Mesothelial cell of epicardium (in vitro differentiated cells): Measurements from ENCODE around the gene CROCC2. TPM values are rescaled to one million over a fixed set of nuclear protein-coding genes. Genes with fewer than 3 reads are reported as not detected.

Experiments
- DNase-seq, 2 experiments: peaks; one replicate each; pipeline ENCODE4 v3.0.0; 2021; ENCODE audit warnings: low spot score in 2 of 2; ENCODE audit not compliant: unreplicated experiment in 2 of 2
- H3K27ac Mint-ChIP-seq: 2 replicates; pipeline ENCODE4 v1.8.0; 2021; ENCODE audit warnings: mixed read lengths
- H3K27me3 Mint-ChIP-seq: 2 replicates; pipeline ENCODE4 v1.8.0; 2021; ENCODE audit warnings: low read depth, mixed read lengths
- H3K36me3 Mint-ChIP-seq: 2 replicates; pipeline ENCODE4 v1.8.0; 2021; ENCODE audit warnings: mixed read lengths
- H3K4me1 Mint-ChIP-seq: 2 replicates; pipeline ENCODE4 v1.8.0; 2021; ENCODE audit warnings: mixed read lengths
- H3K4me3 Mint-ChIP-seq: 2 replicates; pipeline ENCODE4 v1.8.0; 2021; ENCODE audit warnings: mild to moderate bottlenecking, moderate library complexity, mixed read lengths
- H3K9me3 Mint-ChIP-seq: 2 replicates; pipeline ENCODE4 v1.8.0; 2021; ENCODE audit warnings: mixed read lengths
- CTCF ChIP-seq: fragments of 200-600 bp; sonication (generic); IDR thresholded peaks from one replicate; pipeline ENCODE4 v1.5.0; 2021; ENCODE audit warnings: antibody characterized with exemption; ENCODE audit not compliant: unreplicated experiment
- total RNA-seq: library from RNA; stranded (reverse); gene quantifications from 3 replicates; pipeline ENCODE4 v1.2.1, GENCODE V29; 2021

CROCC2 gene
- total RNA-seq, 1 donor from 2014 or later = 0.16 TPM

DNA sequence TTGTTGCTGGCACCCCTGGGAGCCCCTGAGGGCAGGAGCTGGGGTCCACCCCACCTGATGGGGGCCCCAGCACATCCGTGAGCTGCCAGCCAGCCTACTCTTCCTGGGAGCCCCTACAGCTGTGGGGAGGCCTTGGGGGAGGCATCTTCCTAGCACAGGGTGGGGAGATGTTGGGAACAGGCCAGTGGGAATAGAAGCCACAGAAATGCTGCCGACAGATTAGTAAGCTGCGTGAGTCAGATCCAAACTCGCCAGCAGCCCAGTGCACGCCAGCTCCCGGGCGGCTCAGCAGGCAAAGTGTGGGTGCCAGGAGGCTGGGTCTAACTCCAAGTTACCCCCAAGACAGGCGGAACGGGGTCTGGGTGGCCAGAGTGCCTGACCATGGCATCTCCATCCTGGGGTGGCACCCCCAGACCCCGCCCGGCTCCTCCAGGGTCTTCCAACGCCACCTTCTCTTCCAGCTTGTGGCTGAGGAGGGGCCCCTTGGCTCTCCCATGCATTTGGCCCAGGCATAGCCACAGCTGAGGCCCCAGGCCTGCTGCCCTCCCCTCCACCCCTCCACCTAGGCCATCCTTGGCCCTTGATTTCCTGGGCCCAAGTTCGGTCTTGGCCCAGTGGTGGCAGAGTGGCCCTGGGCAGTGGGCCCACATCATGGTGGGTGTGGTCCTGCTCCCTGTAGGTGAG lies 15.3 kb downstream of the CROCC2 start:
- Mint-ChIP-seq H3K27ac (no peak overlapping the region), H3K4me1 (peaks cover 8% of the 10 kb centered on the region), H3K27me3 (peaks cover 8% of the 10 kb centered on the region), H3K36me3 (no peaks in the 10 kb centered on the region), H3K9me3 (no peaks in the 10 kb centered on the region), H3K4me3 (no peak overlapping the region)
- no peak for TF ChIP-seq CTCF
- peak; percentile 20 to 37 for DNase-seq

DNA sequence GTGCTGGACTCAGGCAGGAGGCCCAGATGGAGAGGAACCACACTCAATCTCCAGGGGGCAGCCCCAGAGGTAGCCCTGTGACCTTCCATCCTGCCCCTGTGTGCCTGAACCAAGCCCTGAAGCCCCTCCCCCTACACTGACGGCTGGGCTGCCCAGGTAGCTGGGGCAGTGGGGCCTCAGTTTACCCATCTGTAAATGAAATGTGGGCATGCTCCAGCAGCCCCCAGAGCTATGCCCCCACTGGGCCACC lies 15.8 kb downstream of the CROCC2 start:
- H3K4me3 Mint-ChIP-seq = no peak overlapping the region
- H3K9me3 Mint-ChIP-seq = no peaks in the 10 kb centered on the region
- peaks cover 4% of the 10 kb centered on the region for H3K4me1 Mint-ChIP-seq
- no peak for DNase-seq
- H3K27ac Mint-ChIP-seq = no peak overlapping the region
- H3K27me3 Mint-ChIP-seq = peaks cover 4% of the 10 kb centered on the region
- TF ChIP-seq CTCF = no peak
- H3K36me3 Mint-ChIP-seq = no peaks in the 10 kb centered on the region

DNA sequence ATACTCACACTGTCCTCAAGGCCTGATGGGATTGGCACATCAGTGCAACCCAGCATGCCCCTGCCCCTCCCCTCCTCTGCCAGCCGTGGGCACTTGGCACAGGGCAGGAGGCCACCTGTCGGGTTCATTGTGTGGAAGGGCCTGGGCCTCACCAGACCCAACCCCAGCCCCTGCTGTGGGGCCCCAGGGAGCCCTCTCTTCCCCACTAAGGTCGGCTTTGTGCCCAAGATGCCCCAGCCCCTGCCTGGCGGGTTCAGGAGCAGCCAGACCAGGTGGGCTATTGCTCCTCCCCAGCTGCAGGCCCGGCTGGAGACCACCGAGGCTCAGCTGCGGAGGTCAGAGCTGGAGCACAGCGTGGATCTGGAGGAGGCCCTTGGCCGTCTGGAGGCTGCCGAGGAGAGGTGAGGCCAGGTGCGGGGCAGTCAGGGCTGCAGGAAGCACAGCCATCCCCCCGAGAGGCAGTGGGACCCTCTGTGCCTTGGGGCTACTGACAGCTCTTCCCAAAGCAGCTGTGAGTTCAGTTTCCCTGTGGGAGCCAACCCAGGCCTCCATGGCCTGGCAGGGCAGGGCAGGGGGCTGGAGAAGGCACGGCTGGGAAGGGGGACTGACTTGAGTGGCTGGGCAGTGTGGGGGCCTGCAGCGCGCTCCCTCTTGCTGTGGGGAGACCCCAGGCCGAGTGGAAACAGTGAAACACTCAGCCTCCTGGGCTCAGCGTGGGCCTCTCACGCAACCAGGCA lies 16.3 kb downstream of the CROCC2 start:
- H3K4me1 Mint-ChIP-seq = no peaks in the 10 kb centered on the region
- TF ChIP-seq CTCF = no peak
- no peak overlapping the region for H3K4me3 Mint-ChIP-seq
- no peak overlapping the region for H3K27ac Mint-ChIP-seq
- DNase-seq = peak; percentile 9 to 32
- peaks cover 5% of the 10 kb centered on the region for H3K27me3 Mint-ChIP-seq
- no peaks in the 10 kb centered on the region for H3K36me3 Mint-ChIP-seq
- no peaks in the 10 kb centered on the region for H3K9me3 Mint-ChIP-seq

DNA sequence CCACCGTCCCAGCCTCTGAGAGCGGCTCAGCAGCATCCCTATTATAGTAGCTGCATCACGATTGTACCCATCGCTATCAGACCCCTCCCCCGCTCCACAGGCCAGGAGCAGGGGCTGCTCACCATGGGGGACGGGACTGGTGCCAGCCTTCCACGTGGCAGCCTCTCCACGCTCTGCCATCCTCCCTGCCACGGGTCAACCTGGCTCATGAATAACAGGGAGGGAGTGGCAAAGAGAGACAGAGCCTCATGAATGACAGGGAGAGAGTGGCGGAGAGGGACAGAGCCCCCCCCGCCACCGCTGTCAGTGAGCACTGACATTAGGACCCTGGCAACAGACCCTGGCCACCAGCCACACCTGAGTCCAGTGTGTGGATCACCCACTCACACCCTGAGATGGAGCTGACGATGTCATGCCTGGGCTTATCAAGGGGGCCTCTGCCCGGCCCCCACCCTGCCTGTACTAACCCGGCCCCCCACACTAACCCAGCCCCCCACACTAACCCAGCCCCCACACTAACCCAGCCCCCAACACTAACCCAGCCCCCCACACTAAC lies 16.9 kb downstream of the CROCC2 start:
- Mint-ChIP-seq H3K9me3 (no peaks in the 10 kb centered on the region), H3K4me3 (no peak overlapping the region), H3K27me3 (peaks cover 8% of the 10 kb centered on the region), H3K4me1 (no peaks in the 10 kb centered on the region), H3K27ac (no peak overlapping the region), H3K36me3 (no peaks in the 10 kb centered on the region)
- peak in 1 of 2 experiments; percentile 14 for DNase-seq
- no peak for TF ChIP-seq CTCF

GRCh38 chr2:240925191-240925567 lies 19.0 kb downstream of the CROCC2 start:
- H3K4me1 Mint-ChIP-seq = no peaks in the 10 kb centered on the region
- H3K27ac Mint-ChIP-seq = no peak overlapping the region
- peak in 1 of 2 experiments; percentile 20 for DNase-seq
- H3K4me3 Mint-ChIP-seq = no peak overlapping the region
- H3K27me3 Mint-ChIP-seq = peaks cover 17% of the 10 kb centered on the region
- no peak for TF ChIP-seq CTCF
- no peaks in the 10 kb centered on the region for H3K9me3 Mint-ChIP-seq
- no peaks in the 10 kb centered on the region for H3K36me3 Mint-ChIP-seq
